Adrenal gland (tissue), 5 donors: ENCODE data around the gene SLC44A2.

Experiments used
- POLR2A ChIP-seq, 2 donors: fragments of 450-650 bp; IDR thresholded peaks; one replicate each; pipeline ENCODE4 v1.6.1; 2017; ENCODE audit warnings: antibody characterized with exemption in 2 of 2, mild to moderate bottlenecking in 2 of 2, moderate library complexity in 1 of 2
- TF ChIP-seq, protein P1 (sequence below), 6 experiments: fragments of 450-650 bp in 4 of 6; fragments of 200-600 bp in 2 of 6; sonication (generic) in 1 of 6; IDR thresholded peaks; 1 replicate in 5 of 6; 2 replicates in 1 of 6; pipeline versions ENCODE4 v1.5.1 to v1.8.0; 2016 to 2021; ENCODE audit warnings: antibody characterized with exemption in 6 of 6, mild to moderate bottlenecking in 2 of 6, moderate library complexity in 1 of 6
- donor health status: DM: no; HTN: no; CAD: no.

DNA sequence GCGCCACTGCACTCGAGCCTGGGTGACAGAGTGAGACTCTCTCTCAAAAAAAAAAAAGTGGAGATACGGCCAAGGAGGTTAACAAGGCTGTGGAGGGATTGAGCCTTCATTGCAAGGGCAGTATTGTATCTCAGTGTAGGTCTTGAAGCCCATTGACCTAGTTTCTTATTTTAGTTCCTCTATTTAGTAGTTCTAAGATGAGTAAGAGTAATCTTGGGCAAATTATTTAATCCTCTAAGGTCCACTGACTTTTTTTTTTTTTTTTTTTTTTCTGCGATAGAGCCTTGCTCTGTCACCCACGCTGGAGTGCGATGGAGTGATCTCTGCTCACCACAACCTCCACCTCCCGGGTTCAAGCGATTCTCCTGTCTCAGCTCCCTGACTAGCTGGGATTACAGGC, 14.5 kb downstream of the SLC44A2 start:
- TF ChIP-seq, protein P1, sequence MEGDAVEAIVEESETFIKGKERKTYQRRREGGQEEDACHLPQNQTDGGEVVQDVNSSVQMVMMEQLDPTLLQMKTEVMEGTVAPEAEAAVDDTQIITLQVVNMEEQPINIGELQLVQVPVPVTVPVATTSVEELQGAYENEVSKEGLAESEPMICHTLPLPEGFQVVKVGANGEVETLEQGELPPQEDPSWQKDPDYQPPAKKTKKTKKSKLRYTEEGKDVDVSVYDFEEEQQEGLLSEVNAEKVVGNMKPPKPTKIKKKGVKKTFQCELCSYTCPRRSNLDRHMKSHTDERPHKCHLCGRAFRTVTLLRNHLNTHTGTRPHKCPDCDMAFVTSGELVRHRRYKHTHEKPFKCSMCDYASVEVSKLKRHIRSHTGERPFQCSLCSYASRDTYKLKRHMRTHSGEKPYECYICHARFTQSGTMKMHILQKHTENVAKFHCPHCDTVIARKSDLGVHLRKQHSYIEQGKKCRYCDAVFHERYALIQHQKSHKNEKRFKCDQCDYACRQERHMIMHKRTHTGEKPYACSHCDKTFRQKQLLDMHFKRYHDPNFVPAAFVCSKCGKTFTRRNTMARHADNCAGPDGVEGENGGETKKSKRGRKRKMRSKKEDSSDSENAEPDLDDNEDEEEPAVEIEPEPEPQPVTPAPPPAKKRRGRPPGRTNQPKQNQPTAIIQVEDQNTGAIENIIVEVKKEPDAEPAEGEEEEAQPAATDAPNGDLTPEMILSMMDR (IDR thresholded peaks at IDR 0.05): no peak
- TF ChIP-seq POLR2A (IDR thresholded peaks at IDR 0.05): no peak
